AG04450 (cell line): ENCODE results near the gene TRIM59. TPM values are rescaled to one million over a fixed set of nuclear protein-coding genes. Genes with fewer than 3 reads are reported as not detected.
A peak's percentile ranks its signal among the peaks of the same experiment; 100 is the strongest.

Source experiments
- CTCF ChIA-PET: fragments of 300-600, 350-600 bp; formaldehyde crosslinking; extraction: SDS; loops from one replicate; lab custom pipeline; 2022; ENCODE audit warnings: antibody characterized with exemption, inconsistent platforms; lab: Charles Lee
- POLR2A ChIA-PET: fragments of 350-600 bp; formaldehyde crosslinking; extraction: SDS; loops from one replicate; lab custom pipeline; 2021; ENCODE audit warnings: antibody characterized with exemption, inconsistent platforms; lab: Yijun Ruan, JAX
- DNase-seq: peaks from one replicate; pipeline ENCODE4 v3.0.0-alpha.2; 2011; ENCODE audit warnings: low read depth, low spot score
- H3K27ac ChIP-seq: one replicate; pipeline ENCODE4 v1.5.1; 2012; ENCODE audit warnings: low read depth, low read length, control low read depth
- H3K27me3 ChIP-seq: one replicate; pipeline ENCODE4 v1.6.0; 2012; ENCODE audit warnings: low read length; ENCODE audit not compliant: control insufficient read depth, insufficient read depth
- H3K4me3 ChIP-seq: 2 replicates; pipeline ENCODE4 v1.5.1; 2011; ENCODE audit warnings: mild to moderate bottlenecking, low read depth, low read length, control low read depth
- H3K9me3 ChIP-seq: 2 replicates; pipeline ENCODE4 v1.5.1; 2012; ENCODE audit warnings: low read length; ENCODE audit not compliant: control insufficient read depth, insufficient read depth
- CTCF ChIP-seq: IDR thresholded peaks from 2 replicates; pipeline ENCODE4 v1.5.1; 2011; ENCODE audit warnings: low read depth, low read length, control low read depth, inconsistent platforms
- polyA plus RNA-seq: library from polyadenylated mRNA; depleted of rRNA; stranded (reverse); fragments of >200 nt; gene quantifications from 2 replicates; pipeline ENCODE4 v1.2.3, GENCODE V29; 2011

Gene TRIM59
- polyA plus RNA-seq, 1 experiment: 15.3 TPM

- H3K27ac ChIP-seq: no peak overlapping the region
These were observed 28.2 kb upstream of the TRIM59 start for GRCh38 chr3:160477750-160478149.

GRCh38 chr3:160475884-160476283, 26.3 kb upstream of the TRIM59 start:
- H3K4me3 ChIP-seq: no peak overlapping the region
- no peaks in the 10 kb centered on the region for H3K27me3 ChIP-seq
- no peak overlapping the region for H3K27ac ChIP-seq
- no peak for DNase-seq
- H3K9me3 ChIP-seq: peaks cover 4% of the 10 kb centered on the region; the same call in 1 of the 2 replicates
- ChIA-PET CTCF (no interaction called here), POLR2A (no interaction called here)
- no peak for TF ChIP-seq CTCF

More at GRCh38 chr3:160477750-160478149, 28.2 kb upstream of the TRIM59 start:
- TF ChIP-seq CTCF: no peak
- ChIA-PET POLR2A (interaction anchor here (0.5 to 0.9 kb wide), 4 partner anchors 9 to 40 kb away, joined by 3 to 5 read pairs (median 4); partner anchors contain the start of gene TRIM59), CTCF (no interaction called here)
- Histone ChIP-seq H3K27me3 (no peaks in the 10 kb centered on the region), H3K4me3 (no peak overlapping the region), H3K9me3 (no peaks in the 10 kb centered on the region)
- no peak for DNase-seq

- POLR2A ChIA-PET: interaction anchor here (2.6 kb wide), 1 partner anchor 25 kb away, joined by 14 read pairs; the partner anchor contains the start of gene TRIM59
- DNase-seq: no peak
These were observed 25.6 kb upstream of the TRIM59 start for GRCh38 chr3:160475153-160475552.

GRCh38 chr3:160474416-160474838, 24.8 kb upstream of the TRIM59 start:
- ChIA-PET CTCF (no interaction called here), POLR2A (interaction anchor here (2.6 kb wide), 1 partner anchor 24 kb away, joined by 14 read pairs; the partner anchor contains the start of gene TRIM59)
- Histone ChIP-seq H3K27ac (no peak overlapping the region), H3K9me3 (peaks cover 13% of the 10 kb centered on the region), H3K4me3 (no peak overlapping the region), H3K27me3 (no peaks in the 10 kb centered on the region)
- no peak for DNase-seq
- no peak for TF ChIP-seq CTCF

More at GRCh38 chr3:160475153-160475552, 25.6 kb upstream of the TRIM59 start:
- no peak for TF ChIP-seq CTCF
- Histone ChIP-seq H3K4me3 (no peak overlapping the region), H3K27ac (no peak overlapping the region), H3K9me3 (peaks cover 11% of the 10 kb centered on the region), H3K27me3 (no peaks in the 10 kb centered on the region)
- CTCF ChIA-PET: no interaction called here

- DNase-seq: peak; percentile 88
- Histone ChIP-seq H3K27ac (peak overlapping the region; percentile 69), H3K4me3 (no peak overlapping the region), H3K27me3 (no peaks in the 10 kb centered on the region), H3K9me3 (peaks cover 13% of the 10 kb centered on the region)
- ChIA-PET POLR2A (interaction anchor here (2.6 kb wide), 1 partner anchor 24 kb away, joined by 14 read pairs; the partner anchor contains the start of gene TRIM59), CTCF (no interaction called here)
- no peak for TF ChIP-seq CTCF
These were observed 24.4 kb upstream of the TRIM59 start for GRCh38 chr3:160473978-160474377.
